Trophoblast cell (in vitro differentiated cells and primary cell): Measurements from ENCODE around the gene FANCC.

ENCODE experiments used
- DNase-seq, 2 donors: peaks; one replicate each; pipeline ENCODE4 v3.0.0-alpha.2; 2016
- H2AFZ ChIP-seq: 2 replicates; pipeline ENCODE4 v1.6.1; 2013; ENCODE audit warnings: low read length, moderate library complexity, mild to moderate bottlenecking; ENCODE audit not compliant: insufficient read depth, poor library complexity
- H2AK5ac ChIP-seq: 2 replicates; pipeline ENCODE4 v1.6.1; 2013; ENCODE audit warnings: mild to moderate bottlenecking, low read length
- H2BK120ac ChIP-seq: 2 replicates; pipeline ENCODE4 v1.6.1; 2013; ENCODE audit warnings: low read length, mild to moderate bottlenecking, moderate library complexity; ENCODE audit not compliant: insufficient read depth, poor library complexity
- H2BK12ac ChIP-seq: 2 replicates; pipeline ENCODE4 v1.6.1; 2013; ENCODE audit warnings: mild to moderate bottlenecking, low read length, moderate library complexity
- H2BK5ac ChIP-seq: 2 replicates; pipeline ENCODE4 v1.6.1; 2013; ENCODE audit warnings: low read length, low read depth, moderate library complexity, mild to moderate bottlenecking; ENCODE audit not compliant: poor library complexity
- H3K14ac ChIP-seq: 2 replicates; pipeline ENCODE4 v1.6.1; 2013; ENCODE audit warnings: mild to moderate bottlenecking, low read length
- H3K18ac ChIP-seq: 2 replicates; pipeline ENCODE4 v1.6.1; 2013; ENCODE audit warnings: mild to moderate bottlenecking, low read length
- H3K23ac ChIP-seq: 2 replicates; pipeline ENCODE4 v1.6.1; 2013; ENCODE audit warnings: low read length
- H3K27ac ChIP-seq: 2 replicates; pipeline ENCODE4 v1.5.1; 2013; ENCODE audit warnings: low read depth, mild to moderate bottlenecking, inconsistent platforms, low read length, moderate library complexity
- H3K27me3 ChIP-seq: 2 replicates; pipeline ENCODE4 v1.6.1; 2013; ENCODE audit warnings: inconsistent platforms, mild to moderate bottlenecking, low read length, moderate library complexity; ENCODE audit not compliant: insufficient read depth
- H3K36me3 ChIP-seq, 2 experiments: 1 replicate in 1 of 2; 2 replicates in 1 of 2; pipeline ENCODE4 v1.6.1; 2013; ENCODE audit warnings: low read length in 2 of 2, mild to moderate bottlenecking in 2 of 2, moderate library complexity in 1 of 2; ENCODE audit not compliant: insufficient read depth in 2 of 2, control insufficient read depth in 1 of 2
- H3K4ac ChIP-seq: 2 replicates; pipeline ENCODE4 v1.6.1; 2013; ENCODE audit warnings: low read depth, mild to moderate bottlenecking, low read length, moderate library complexity
- H3K4me1 ChIP-seq, 2 experiments: 1 replicate in 1 of 2; 2 replicates in 1 of 2; pipeline ENCODE4 v1.6.1; 2013; ENCODE audit warnings: low read length in 2 of 2, mild to moderate bottlenecking in 2 of 2, moderate library complexity in 1 of 2; ENCODE audit not compliant: insufficient read depth in 2 of 2, control insufficient read depth in 1 of 2
- H3K4me2 ChIP-seq: 2 replicates; pipeline ENCODE4 v1.6.1; 2013; ENCODE audit warnings: inconsistent platforms, mild to moderate bottlenecking, low read length, moderate library complexity
- H3K4me3 ChIP-seq: 2 replicates; pipeline ENCODE4 v1.5.1; 2013; ENCODE audit warnings: mild to moderate bottlenecking, low read depth, low read length, inconsistent platforms
- H3K79me1 ChIP-seq: one replicate; pipeline ENCODE4 v1.6.1; 2013; ENCODE audit warnings: low read length
- H3K79me2 ChIP-seq: 2 replicates; pipeline ENCODE4 v1.6.1; 2013; ENCODE audit warnings: low read length, mild to moderate bottlenecking; ENCODE audit not compliant: control insufficient read depth, insufficient read depth, poor library complexity
- H3K9ac ChIP-seq: 2 replicates; pipeline ENCODE4 v1.6.1; 2013; ENCODE audit warnings: mild to moderate bottlenecking, low read length
- H3K9me3 ChIP-seq: 2 replicates; pipeline ENCODE4 v1.6.1; 2013; ENCODE audit warnings: low read depth, mild to moderate bottlenecking, control low read depth, inconsistent platforms, low read length; ENCODE audit not compliant: insufficient read depth
- H4K12ac ChIP-seq: 2 replicates; pipeline ENCODE4 v1.6.1; 2013; ENCODE audit warnings: low read depth, mild to moderate bottlenecking, low read length, moderate library complexity
- H4K8ac ChIP-seq: 2 replicates; pipeline ENCODE4 v1.6.1; 2013; ENCODE audit warnings: low read depth, mild to moderate bottlenecking, low read length, moderate library complexity
- H4K91ac ChIP-seq: one replicate; pipeline ENCODE4 v1.6.1; 2013; ENCODE audit warnings: low read depth, mild to moderate bottlenecking, low read length, moderate library complexity
- WGBS: extraction: QIAGEN DNeasy Blood & Tissue Kit; methylation state at CpG from one replicate; pipeline ENCODE4 v1.1.7; 2013; ENCODE audit warnings: missing lambda C conversion rate; ENCODE audit not compliant: insufficient read length, insufficient coverage; ENCODE audit errors: extremely low coverage; 5-methylcytosine and 5-hydroxymethylcytosine counted together

The FANCC gene

DNA sequence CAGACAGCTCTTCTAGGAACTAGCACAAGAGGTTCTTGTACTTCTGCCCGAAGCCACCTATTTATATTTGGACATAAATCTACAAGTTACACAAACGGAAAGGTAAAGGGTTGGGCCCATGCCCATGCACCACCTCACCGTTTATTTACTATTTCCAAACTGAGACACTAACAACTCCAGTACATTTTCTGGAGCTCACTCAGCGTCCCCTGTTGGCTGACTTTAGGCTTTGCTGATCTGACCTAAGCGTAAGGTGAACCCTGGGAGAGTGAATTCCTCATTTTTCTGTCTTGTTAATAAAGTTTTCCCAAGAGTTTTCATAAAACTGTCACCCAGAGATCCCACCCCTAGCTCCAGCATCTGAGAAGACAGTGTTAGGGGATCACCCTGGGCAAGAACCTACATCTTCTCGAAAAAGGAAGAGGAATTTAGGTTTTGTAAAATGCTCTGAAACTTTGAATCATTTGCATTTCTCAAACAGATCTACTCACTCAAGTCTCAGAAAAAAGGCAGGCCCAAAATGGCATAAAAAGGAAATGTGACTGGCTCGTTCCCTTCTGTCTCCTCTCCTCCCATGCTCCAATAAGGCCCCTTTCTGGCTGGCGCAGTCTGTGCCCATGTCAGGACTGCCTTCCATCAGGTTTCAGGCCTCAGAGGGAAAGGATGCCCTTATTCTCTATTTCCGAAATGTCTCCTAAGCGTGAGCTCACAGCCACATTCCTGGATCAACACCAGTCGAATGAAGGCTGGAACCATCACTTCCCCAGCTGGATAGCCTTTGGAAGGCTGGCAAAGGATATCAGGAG lies 201.3 kb downstream of the FANCC start:
- no peak overlapping the region for H4K8ac ChIP-seq

DNA sequence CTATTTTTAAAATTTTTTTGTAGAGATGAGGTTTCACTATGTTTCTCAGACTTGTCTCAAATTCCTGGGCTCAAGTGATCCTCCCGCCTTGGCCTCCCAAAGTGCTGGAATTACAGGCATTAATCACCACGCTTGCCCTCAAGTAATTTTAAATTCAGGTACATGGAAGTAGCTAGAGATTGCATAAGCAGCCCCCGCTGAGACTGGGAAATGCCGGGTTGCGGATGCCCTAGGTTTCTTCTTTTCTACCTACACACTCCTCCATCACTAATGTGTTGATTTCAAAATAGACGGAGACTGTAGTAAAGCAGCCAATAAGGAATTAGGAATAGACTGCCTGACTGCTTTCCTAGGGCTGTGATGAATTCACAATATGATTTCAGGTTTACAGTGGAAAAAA lies 202.4 kb downstream of the FANCC start:
- peaks cover 12 to 16% of the 10 kb centered on the region in 2 experiments for H3K36me3 ChIP-seq
- H4K8ac ChIP-seq: no peak overlapping the region
- no peaks in the 10 kb centered on the region for H3K4me1 ChIP-seq
- DNase-seq: no peak
- H3K9ac ChIP-seq: no peak overlapping the region
- H2AFZ ChIP-seq: no peak overlapping the region
- H3K79me1 ChIP-seq: no peaks in the 10 kb centered on the region
- no peak overlapping the region for H4K91ac ChIP-seq
- no peak overlapping the region for H3K23ac ChIP-seq
- H2AK5ac ChIP-seq: no peak overlapping the region
- no peak overlapping the region for H2BK5ac ChIP-seq
- H3K4me3 ChIP-seq: no peak overlapping the region
- H3K14ac ChIP-seq: no peak overlapping the region
- no peaks in the 10 kb centered on the region for H3K79me2 ChIP-seq
- no peak overlapping the region for H4K12ac ChIP-seq
- WGBS: no CpG with 5 or more reads among the region's 6 CpGs
- H3K4ac ChIP-seq: no peak overlapping the region
- peaks cover 2% of the 10 kb centered on the region for H3K9me3 ChIP-seq
- H2BK120ac ChIP-seq: no peak overlapping the region
- H2BK12ac ChIP-seq: no peak overlapping the region
- no peaks in the 10 kb centered on the region for H3K27me3 ChIP-seq
- no peak overlapping the region for H3K27ac ChIP-seq
- H3K4me2 ChIP-seq: no peak overlapping the region
- no peak overlapping the region for H3K18ac ChIP-seq

More for the DNA sequence above, 201.3 kb downstream of the FANCC start:
- no peak overlapping the region for H3K4me2 ChIP-seq
- H2AFZ ChIP-seq: no peak overlapping the region
- no peak overlapping the region for H3K18ac ChIP-seq
- peak; percentile 31 to 50 for DNase-seq
- H4K12ac ChIP-seq: no peak overlapping the region
- no peaks in the 10 kb centered on the region for H3K79me1 ChIP-seq
- WGBS: no CpG with 5 or more reads among the region's 11 CpGs
- no peak overlapping the region for H2BK12ac ChIP-seq
- no peaks in the 10 kb centered on the region for H3K79me2 ChIP-seq
- no peak overlapping the region for H3K14ac ChIP-seq
- H2BK120ac ChIP-seq: no peak overlapping the region
- H3K4me3 ChIP-seq: no peak overlapping the region
- no peak overlapping the region for H4K91ac ChIP-seq
- H3K27me3 ChIP-seq: no peaks in the 10 kb centered on the region
- H3K36me3 ChIP-seq: peaks cover 8 to 12% of the 10 kb centered on the region in 2 experiments
- H3K4ac ChIP-seq: no peak overlapping the region
- no peak overlapping the region for H3K23ac ChIP-seq
- H3K9me3 ChIP-seq: peaks cover 2% of the 10 kb centered on the region
- no peak overlapping the region for H3K27ac ChIP-seq
- no peak overlapping the region for H2BK5ac ChIP-seq
- no peaks in the 10 kb centered on the region for H3K4me1 ChIP-seq
- H3K9ac ChIP-seq: no peak overlapping the region
- no peak overlapping the region for H2AK5ac ChIP-seq

DNA sequence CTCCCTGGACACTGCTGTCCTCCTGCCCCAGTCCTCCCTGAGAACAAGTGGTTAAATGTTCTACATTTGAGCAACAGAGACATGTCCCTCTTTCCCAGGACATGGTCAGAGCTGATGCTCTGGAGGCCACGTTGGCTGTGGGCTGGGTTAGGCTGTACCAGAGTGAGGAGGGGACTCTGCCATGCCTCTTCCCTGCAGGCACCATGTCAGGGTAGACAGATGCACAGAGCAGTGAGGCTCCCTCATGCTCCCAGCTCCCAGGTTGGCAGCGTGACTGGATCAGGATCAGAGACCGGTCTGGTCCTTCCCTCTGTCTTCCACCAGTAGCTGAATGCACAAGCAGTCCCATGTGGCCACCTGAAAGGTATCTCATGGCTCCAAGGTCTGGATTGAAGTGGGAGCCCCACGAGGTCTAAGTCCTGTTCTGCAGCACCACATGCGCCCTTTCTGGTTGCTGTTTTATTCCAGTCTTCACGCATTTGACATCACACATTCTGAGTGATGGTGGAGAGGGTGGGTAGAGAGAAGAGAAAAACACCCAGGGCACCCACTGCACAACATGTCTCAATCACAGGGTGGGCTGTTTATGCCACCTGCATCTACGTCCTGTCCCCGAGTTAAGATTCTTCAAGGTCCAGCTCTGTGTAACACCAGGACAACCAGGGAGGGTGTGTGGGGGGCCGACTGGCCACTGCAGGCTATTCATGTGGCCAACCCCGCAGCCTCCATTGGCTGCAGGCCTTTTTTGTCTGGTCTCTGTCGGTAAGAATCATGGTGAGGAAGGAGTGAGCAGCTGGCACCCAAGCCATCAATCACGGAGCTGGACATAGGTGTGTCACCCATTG lies 204.9 kb downstream of the FANCC start:
- no peak overlapping the region for H3K9ac ChIP-seq
- no peaks in the 10 kb centered on the region for H3K79me1 ChIP-seq
- H3K36me3 ChIP-seq: peaks cover 14 to 22% of the 10 kb centered on the region in 2 experiments
- no peak overlapping the region for H3K14ac ChIP-seq
- H3K9me3 ChIP-seq: peaks cover 2% of the 10 kb centered on the region
- H3K18ac ChIP-seq: no peak overlapping the region
- no peak overlapping the region for H4K91ac ChIP-seq
- H2BK5ac ChIP-seq: no peak overlapping the region
- DNase-seq: no peak
- H3K4me3 ChIP-seq: no peak overlapping the region
- no peaks in the 10 kb centered on the region for H3K27me3 ChIP-seq
- no peak overlapping the region for H3K4me2 ChIP-seq
- H3K23ac ChIP-seq: no peak overlapping the region
- no peak overlapping the region for H2AK5ac ChIP-seq
- H3K27ac ChIP-seq: no peak overlapping the region
- no peaks in the 10 kb centered on the region for H3K79me2 ChIP-seq
- H3K4me1 ChIP-seq: no peaks in the 10 kb centered on the region
- H2BK120ac ChIP-seq: no peak overlapping the region
- no peak overlapping the region for H2AFZ ChIP-seq
- no peak overlapping the region for H3K4ac ChIP-seq
- H2BK12ac ChIP-seq: no peak overlapping the region
- H4K12ac ChIP-seq: no peak overlapping the region
- no CpG with 5 or more reads among the region's 12 CpGs for WGBS
- no peak overlapping the region for H4K8ac ChIP-seq

DNA sequence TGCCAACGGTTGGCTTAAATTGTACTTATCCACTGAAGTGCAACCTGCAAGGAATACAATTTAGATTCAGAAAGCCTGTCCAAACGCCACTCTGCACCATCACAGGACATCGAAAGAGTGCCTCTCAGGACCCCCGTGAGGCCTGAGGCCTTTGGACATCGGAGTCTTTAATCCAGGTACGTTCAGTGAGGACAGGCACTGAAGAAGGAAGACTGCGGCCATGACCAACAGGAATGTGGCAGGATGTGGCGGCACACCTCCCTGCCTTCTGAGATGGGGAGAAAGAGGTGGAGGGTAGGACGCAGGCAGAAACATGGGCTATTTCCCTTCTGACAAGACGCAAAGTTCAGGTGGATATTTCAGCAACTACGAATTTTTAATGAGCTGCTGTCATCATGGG lies 205.8 kb downstream of the FANCC start:
- no peaks in the 10 kb centered on the region for H3K4me1 ChIP-seq
- WGBS: no CpG with 5 or more reads among the region's 11 CpGs

More for the DNA sequence above, 205.8 kb downstream of the FANCC start:
- Histone ChIP-seq H3K9me3 (peaks cover 2% of the 10 kb centered on the region), H4K91ac (no peak overlapping the region), H3K4me2 (no peak overlapping the region), H3K9ac (no peak overlapping the region), H2BK120ac (no peak overlapping the region), H3K18ac (no peak overlapping the region), H3K23ac (no peak overlapping the region), H3K4me3 (no peak overlapping the region), H4K12ac (no peak overlapping the region), H3K14ac (no peak overlapping the region), H3K4ac (no peak overlapping the region), H3K27ac (no peak overlapping the region), H2AK5ac (no peak overlapping the region), H2BK5ac (no peak overlapping the region), H3K27me3 (no peaks in the 10 kb centered on the region), H2AFZ (no peak overlapping the region), H3K79me1 (no peaks in the 10 kb centered on the region), H2BK12ac (no peak overlapping the region), H4K8ac (no peak overlapping the region), H3K79me2 (no peaks in the 10 kb centered on the region), H3K36me3 (peaks cover 22 to 26% of the 10 kb centered on the region in 2 experiments)
- DNase-seq: no peak
